ENCODE measurements around the gene NFYB. TPM values are rescaled to one million over a fixed set of nuclear protein-coding genes. Genes with fewer than 3 reads are reported as not detected.

Gene NFYB
- total and polyA plus RNA-seq, 12 donors: 17.2 to 86.0 (median 50.1) TPM

DNA sequence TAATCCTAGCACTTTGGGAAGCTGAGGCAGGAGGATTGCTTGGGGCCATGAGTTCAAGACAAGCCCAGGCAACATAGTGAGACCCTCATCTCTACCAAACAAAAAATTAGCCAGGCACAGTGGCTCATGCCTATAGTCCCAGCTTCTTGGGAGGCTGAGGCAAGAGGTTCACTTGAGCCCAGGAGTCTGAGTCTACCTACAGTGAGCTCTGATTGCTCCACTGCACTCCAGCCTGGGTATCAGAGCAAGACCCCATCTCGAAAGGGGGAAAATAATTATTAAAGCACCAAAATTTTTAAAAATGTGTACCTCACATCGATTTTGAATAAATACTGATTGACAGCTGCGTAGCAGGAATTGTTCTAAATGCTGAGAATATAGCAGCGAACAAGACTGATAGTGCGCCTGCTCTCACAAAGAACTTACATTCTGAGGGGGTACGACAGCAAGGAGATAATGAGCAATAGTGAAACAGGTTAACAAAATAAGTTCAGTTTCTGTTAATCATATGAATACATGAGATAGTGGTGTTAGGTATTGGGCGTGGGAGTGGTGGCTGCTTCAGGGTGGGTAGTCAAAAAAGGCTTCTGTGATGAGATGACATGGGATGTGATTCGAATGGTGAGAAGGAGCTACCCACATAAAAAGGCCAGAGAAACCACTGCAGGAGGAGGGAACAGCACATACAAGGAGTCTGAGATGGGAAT lies 54.1 kb downstream of the NFYB start:
- peaks cover 0 to 8% of the 10 kb centered on the region in 2 donors for H3K4me1 ChIP-seq (replicated peaks in 1 of 2)
- H3K27me3 ChIP-seq: no peaks in the 10 kb centered on the region
- intact Hi-C loops (cut with DNase I): no loop called here
- H3K27ac ChIP-seq: no peak overlapping the region
- H3K36me3 ChIP-seq (replicated peaks in 1 of 2): peaks cover 0 to 48% of the 10 kb centered on the region in 2 donors
- DNase-seq: no peak
- H3K9me3 ChIP-seq (replicated peaks in 1 of 3): peaks cover 0 to 4% (median 0%) of the 10 kb centered on the region in 3 donors
- H3K4me3 ChIP-seq: no peak overlapping the region
- WGBS, 4 donors: 93 to 96% (median 95%) methylated on average over 8 of the region's 8 CpGs
- TF ChIP-seq, protein P1, sequence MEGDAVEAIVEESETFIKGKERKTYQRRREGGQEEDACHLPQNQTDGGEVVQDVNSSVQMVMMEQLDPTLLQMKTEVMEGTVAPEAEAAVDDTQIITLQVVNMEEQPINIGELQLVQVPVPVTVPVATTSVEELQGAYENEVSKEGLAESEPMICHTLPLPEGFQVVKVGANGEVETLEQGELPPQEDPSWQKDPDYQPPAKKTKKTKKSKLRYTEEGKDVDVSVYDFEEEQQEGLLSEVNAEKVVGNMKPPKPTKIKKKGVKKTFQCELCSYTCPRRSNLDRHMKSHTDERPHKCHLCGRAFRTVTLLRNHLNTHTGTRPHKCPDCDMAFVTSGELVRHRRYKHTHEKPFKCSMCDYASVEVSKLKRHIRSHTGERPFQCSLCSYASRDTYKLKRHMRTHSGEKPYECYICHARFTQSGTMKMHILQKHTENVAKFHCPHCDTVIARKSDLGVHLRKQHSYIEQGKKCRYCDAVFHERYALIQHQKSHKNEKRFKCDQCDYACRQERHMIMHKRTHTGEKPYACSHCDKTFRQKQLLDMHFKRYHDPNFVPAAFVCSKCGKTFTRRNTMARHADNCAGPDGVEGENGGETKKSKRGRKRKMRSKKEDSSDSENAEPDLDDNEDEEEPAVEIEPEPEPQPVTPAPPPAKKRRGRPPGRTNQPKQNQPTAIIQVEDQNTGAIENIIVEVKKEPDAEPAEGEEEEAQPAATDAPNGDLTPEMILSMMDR (IDR thresholded peaks at IDR 0.05): no peak
- TF ChIP-seq POLR2A (IDR thresholded peaks at IDR 0.05): no peak

DNA sequence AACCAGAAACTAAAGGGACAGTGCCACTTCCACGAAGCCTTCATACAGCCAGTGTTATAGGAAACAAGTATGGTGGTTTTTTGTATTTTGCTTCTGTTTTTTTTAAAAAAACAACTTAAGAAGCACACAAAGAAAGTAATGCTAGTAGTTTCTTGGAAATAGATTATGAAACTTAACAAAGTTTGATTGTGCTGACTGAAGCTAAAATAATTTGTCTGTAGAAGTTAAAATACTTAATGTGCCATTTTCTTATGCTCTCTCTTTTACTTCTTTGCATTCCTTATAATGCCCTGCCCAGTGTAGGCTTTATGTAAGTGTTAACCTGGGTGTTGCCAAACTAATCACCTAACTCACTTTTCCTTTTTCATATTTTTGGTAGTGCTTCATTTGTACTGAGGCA lies 57.2 kb downstream of the NFYB start:
- intact Hi-C loops (cut with DNase I): no loop called here
- peaks cover 0 to 8% of the 10 kb centered on the region in 2 donors for H3K4me1 ChIP-seq (replicated peaks in 1 of 2)
- DNase-seq: no peak
- WGBS, 4 donors: 41 to 51% (median 44%) methylated on average over 1 of the region's 1 CpG
- peaks cover 0 to 4% (median 0%) of the 10 kb centered on the region in 3 donors for H3K9me3 ChIP-seq (replicated peaks in 1 of 3)
- H3K4me3 ChIP-seq: no peak overlapping the region
- H3K27me3 ChIP-seq: no peaks in the 10 kb centered on the region
- H3K36me3 ChIP-seq (replicated peaks in 1 of 2): peaks cover 0 to 31% of the 10 kb centered on the region in 2 donors
- no peak overlapping the region for H3K27ac ChIP-seq
- no peak for TF ChIP-seq POLR2A (IDR thresholded peaks at IDR 0.05)
- TF ChIP-seq, protein P1 (IDR thresholded peaks at IDR 0.05): no peak

DNA sequence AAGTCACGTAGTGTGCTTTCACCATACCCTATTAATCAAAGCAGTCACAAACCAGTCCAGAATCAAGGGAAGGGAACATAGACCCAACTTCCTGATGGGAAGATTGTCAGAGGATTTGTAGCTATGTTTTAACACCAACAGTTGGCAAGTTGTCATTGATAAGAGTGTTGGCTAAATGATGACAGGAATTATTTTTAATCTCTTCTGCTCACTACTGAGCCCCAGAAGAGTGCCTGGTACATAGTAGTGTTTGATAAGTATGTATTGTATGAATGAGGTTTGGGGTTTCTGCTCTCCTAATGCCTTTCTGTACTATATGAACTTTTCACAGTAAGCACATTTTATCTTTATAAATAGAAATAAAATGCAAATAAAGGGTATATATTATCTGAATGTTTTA lies 59.0 kb downstream of the NFYB start:
- no peaks in the 10 kb centered on the region for H3K27me3 ChIP-seq
- H3K4me1 ChIP-seq (replicated peaks in 1 of 2): peaks cover 0 to 8% of the 10 kb centered on the region in 2 donors
- no peak for DNase-seq
- H3K36me3 ChIP-seq (replicated peaks in 1 of 2): peaks cover 0 to 21% of the 10 kb centered on the region in 2 donors
- H3K4me3 ChIP-seq: no peak overlapping the region
- H3K27ac ChIP-seq: no peak overlapping the region
- WGBS, 4 donors: 36 to 54% (median 50%) methylated on average over 1 of the region's 1 CpG
- H3K9me3 ChIP-seq (replicated peaks in 1 of 3): peaks cover 0 to 4% (median 0%) of the 10 kb centered on the region in 3 donors
- TF ChIP-seq POLR2A (IDR thresholded peaks at IDR 0.05): no peak
- TF ChIP-seq, protein P1 (IDR thresholded peaks at IDR 0.05): no peak
- intact Hi-C loops (cut with DNase I): no loop called here

DNA sequence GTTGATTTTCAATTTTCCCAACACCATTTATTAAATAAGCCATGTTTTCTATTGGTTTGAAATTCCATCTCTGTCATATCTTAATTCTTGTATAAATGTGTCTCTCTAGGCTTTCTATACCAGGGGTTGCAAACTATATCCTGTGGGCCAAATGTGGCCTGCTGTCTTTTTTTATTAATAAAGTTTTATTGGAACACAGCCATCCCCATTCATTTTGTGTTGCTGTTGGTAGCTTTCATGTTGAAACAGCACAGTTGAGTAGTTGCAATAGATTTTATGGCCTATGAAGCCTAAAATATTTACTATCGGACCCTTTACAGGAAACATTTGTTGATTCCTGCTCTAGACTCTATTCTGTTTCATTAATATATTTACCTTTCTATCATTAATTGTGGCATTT lies 64.3 kb downstream of the NFYB start:
- WGBS, 4 donors: 92 to 97% (median 96%) methylated on average over 1 of the region's 1 CpG
- Histone ChIP-seq H3K9me3 (replicated peaks in 1 of 3) (no peaks in the 10 kb centered on the region), H3K4me1 (replicated peaks in 1 of 2) (no peaks in the 10 kb centered on the region), H3K36me3 (replicated peaks in 1 of 2) (peaks cover 0 to 17% of the 10 kb centered on the region in 2 donors), H3K27me3 (no peaks in the 10 kb centered on the region), H3K4me3 (no peak overlapping the region), H3K27ac (no peak overlapping the region)
- TF ChIP-seq, protein P1 (IDR thresholded peaks at IDR 0.05): no peak
- DNase-seq: no peak
- intact Hi-C loops (cut with DNase I): no loop called here

Measured in adrenal gland (tissue), 12 donors.